GM23338 (cell line): ENCODE results near the gene SPNS3.

Experiments used
- CREB1 ChIP-seq: fragments of 250-450 bp; sonication (Bioruptor Pico); IDR thresholded peaks from 2 replicates; pipeline ENCODE4 v1.5.0; 2020; ENCODE audit warnings: low read depth, mild to moderate bottlenecking, moderate library complexity
- CTCF ChIP-seq, 2 experiments: fragments of 200-600 bp in 1 of 2; sonication (generic) in 1 of 2; conservative IDR thresholded peaks; 2 replicates each; pipeline versions ENCODE4 v1.5.1 to v1.6.1; 2016 to 2017; ENCODE audit warnings: antibody characterized with exemption in 2 of 2, low read depth in 2 of 2, mild to moderate bottlenecking in 2 of 2, moderate library complexity in 1 of 2
- ETS1 ChIP-seq: IDR thresholded peaks from 2 replicates; pipeline ENCODE4 v1.6.1; 2016; ENCODE audit warnings: antibody characterized with exemption
- EZH2 ChIP-seq: fragments of 200-600 bp; sonication (generic); IDR thresholded peaks from one replicate; pipeline ENCODE4 v1.8.0; 2017; ENCODE audit warnings: antibody characterized with exemption, mild to moderate bottlenecking, low read depth; ENCODE audit not compliant: unreplicated experiment
- EZH2phosphoT487 ChIP-seq: fragments of 200-600 bp; sonication (generic); IDR thresholded peaks from one replicate; pipeline ENCODE4 v1.8.1; 2018; ENCODE audit warnings: antibody characterized with exemption; ENCODE audit not compliant: unreplicated experiment
- JUNB ChIP-seq: IDR thresholded peaks from one replicate; pipeline ENCODE4 v1.6.1; 2016; ENCODE audit warnings: antibody characterized with exemption; ENCODE audit not compliant: unreplicated experiment
- NANOG ChIP-seq: IDR thresholded peaks from 2 replicates; pipeline ENCODE4 v1.6.1; 2016; ENCODE audit warnings: antibody characterized with exemption, borderline replicate concordance
- POLR2AphosphoS5 ChIP-seq: IDR thresholded peaks from 2 replicates; pipeline ENCODE4 v1.6.1; 2016; ENCODE audit warnings: antibody characterized with exemption, low read depth
- REST ChIP-seq: IDR thresholded peaks from one replicate; pipeline ENCODE4 v1.6.1; 2018; ENCODE audit warnings: antibody characterized with exemption; ENCODE audit not compliant: unreplicated experiment
- ZNF114 ChIP-seq: fragments of 250-450 bp; sonication (Bioruptor Pico); IDR thresholded peaks from 2 replicates; pipeline ENCODE4 v1.5.0; 2020; ENCODE audit warnings: mild to moderate bottlenecking, moderate library complexity
- ZNF331 ChIP-seq: fragments of 250-450 bp; sonication (Bioruptor Pico); IDR thresholded peaks from 2 replicates; pipeline ENCODE4 v1.5.0; 2020; ENCODE audit warnings: low read depth, mild to moderate bottlenecking, moderate library complexity
- ZNF462 ChIP-seq: fragments of 250-450 bp; sonication (Bioruptor Pico); IDR thresholded peaks from 2 replicates; pipeline ENCODE4 v1.5.0; 2020; ENCODE audit warnings: mild to moderate bottlenecking, moderate library complexity

GRCh38 chr17:4417129-4417667 lies 16.5 kb upstream of the SPNS3 start:
- TF ChIP-seq POLR2AphosphoS5 = no peak
- no peak for TF ChIP-seq CTCF (conservative IDR thresholded peaks at IDR 0.05; ENCODE audit: low read depth in 2 of 2)
- no peak for TF ChIP-seq EZH2
- no peak for TF ChIP-seq ETS1
- no peak for TF ChIP-seq JUNB
- TF ChIP-seq ZNF114 (CRISPR knock-in tag) = no peak
- TF ChIP-seq REST = no peak
- TF ChIP-seq EZH2phosphoT487 = no peak
- no peak for TF ChIP-seq CREB1 (CRISPR knock-in tag)
- TF ChIP-seq NANOG = no peak
- TF ChIP-seq ZNF331 (CRISPR knock-in tag) = no peak
- TF ChIP-seq ZNF462 (CRISPR knock-in tag) = no peak
